OCI-LY3 (cell line): Measurements from ENCODE around the gene SCARB1.

ENCODE experiments used
- EZH2phosphoT487 ChIP-seq: fragments of 200-600 bp; shearing (Covaris generic); IDR thresholded peaks from 2 replicates; pipeline ENCODE4 v1.6.1; 2018; ENCODE audit warnings: antibody characterized with exemption, mixed run types, low read depth
- TF ChIP-seq, protein P1 (sequence below): fragments of 200-600, 300-600 bp; sonication (generic); IDR thresholded peaks from 2 replicates; pipeline ENCODE4 v1.5.1; 2014; ENCODE audit warnings: antibody characterized with exemption, low read length, low read depth

DNA sequence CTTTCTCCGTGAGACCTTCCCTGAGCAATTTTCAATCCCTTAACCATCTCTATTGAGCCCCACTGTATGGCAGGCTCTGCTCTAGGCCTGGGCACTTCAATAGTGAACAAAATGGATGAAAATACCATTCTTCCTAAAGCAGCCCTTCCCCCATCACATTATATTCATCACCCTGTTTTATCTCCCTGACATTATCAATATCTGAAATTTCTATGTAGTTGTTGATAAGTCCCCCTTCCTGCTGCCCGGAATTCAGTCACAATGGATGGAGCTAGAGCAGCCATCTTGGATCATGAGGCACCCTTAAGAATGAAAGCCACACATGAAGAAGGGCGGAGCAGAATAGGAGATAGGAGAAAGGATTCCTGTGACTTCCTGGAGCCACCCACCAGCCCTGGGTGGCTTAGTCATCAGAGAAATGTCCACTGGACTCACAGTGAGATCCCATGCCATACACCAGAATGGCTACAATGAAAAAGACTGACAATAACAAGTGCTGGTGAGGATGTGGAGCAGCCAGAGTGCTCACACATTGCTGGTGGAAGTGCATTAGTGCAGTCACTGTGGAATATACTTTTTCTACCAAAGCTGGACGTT is 33.9 kb downstream of the SCARB1 start:
- TF ChIP-seq, protein P1, sequence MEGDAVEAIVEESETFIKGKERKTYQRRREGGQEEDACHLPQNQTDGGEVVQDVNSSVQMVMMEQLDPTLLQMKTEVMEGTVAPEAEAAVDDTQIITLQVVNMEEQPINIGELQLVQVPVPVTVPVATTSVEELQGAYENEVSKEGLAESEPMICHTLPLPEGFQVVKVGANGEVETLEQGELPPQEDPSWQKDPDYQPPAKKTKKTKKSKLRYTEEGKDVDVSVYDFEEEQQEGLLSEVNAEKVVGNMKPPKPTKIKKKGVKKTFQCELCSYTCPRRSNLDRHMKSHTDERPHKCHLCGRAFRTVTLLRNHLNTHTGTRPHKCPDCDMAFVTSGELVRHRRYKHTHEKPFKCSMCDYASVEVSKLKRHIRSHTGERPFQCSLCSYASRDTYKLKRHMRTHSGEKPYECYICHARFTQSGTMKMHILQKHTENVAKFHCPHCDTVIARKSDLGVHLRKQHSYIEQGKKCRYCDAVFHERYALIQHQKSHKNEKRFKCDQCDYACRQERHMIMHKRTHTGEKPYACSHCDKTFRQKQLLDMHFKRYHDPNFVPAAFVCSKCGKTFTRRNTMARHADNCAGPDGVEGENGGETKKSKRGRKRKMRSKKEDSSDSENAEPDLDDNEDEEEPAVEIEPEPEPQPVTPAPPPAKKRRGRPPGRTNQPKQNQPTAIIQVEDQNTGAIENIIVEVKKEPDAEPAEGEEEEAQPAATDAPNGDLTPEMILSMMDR: no peak
- TF ChIP-seq EZH2phosphoT487: no peak
